ENCODE data around the gene CAB39. TPM values are rescaled to one million over a fixed set of nuclear protein-coding genes. Genes with fewer than 3 reads are reported as not detected.

The CAB39 gene
- total and polyA plus RNA-seq, 2 donors from 2014 or later: 39.1 to 77.6 TPM

- FAIRE-seq: no peak
- Histone ChIP-seq H3K27me3 (ENCODE audit: control insufficient read depth, insufficient read depth, low read length) (no peaks in the 10 kb centered on the region), H3K9ac (ENCODE audit: low read length in 3 of 3) (no peak overlapping the region), H3K4me1 (ENCODE audit: control insufficient read depth in 2 of 3, insufficient read depth in 2 of 3, low read depth in 1 of 3, low read length in 3 of 3) (no peaks in the 10 kb centered on the region), H3K9me3 (ENCODE audit: control insufficient read depth in 2 of 3, insufficient read depth in 1 of 3, low read length in 3 of 3) (no peaks in the 10 kb centered on the region), H3K27ac (ENCODE audit: low read depth in 2 of 2, low read length in 2 of 2) (no peak overlapping the region), H3K36me3 (ENCODE audit: control insufficient read depth in 2 of 3, insufficient read depth in 3 of 3, low read length in 3 of 3) (peaks cover 0 to 13% (median 8%) of the 10 kb centered on the region in 3 donors), H3K4me3 (ENCODE audit: low read length in 3 of 3) (no peak overlapping the region)
- intact Hi-C loops (cut with DNase I): no loop called here
- DNase-seq: no peak
- TF ChIP-seq CTCF (IDR thresholded peaks at IDR 0.05; ENCODE audit: borderline replicate concordance, extremely low read depth, insufficient read depth): no peak
Observed at GRCh38 chr2:230807729-230808128, 95.1 kb downstream of the CAB39 start.

GRCh38 chr2:230809015-230809414 lies 96.4 kb downstream of the CAB39 start:
- intact Hi-C loops (cut with DNase I): no loop called here
- no peak for FAIRE-seq
- peaks cover 0 to 11% (median 9%) of the 10 kb centered on the region in 3 donors for H3K36me3 ChIP-seq (ENCODE audit: control insufficient read depth in 2 of 3, insufficient read depth in 3 of 3, low read length in 3 of 3)

GRCh38 chr2:230809677-230810251 lies 97.1 kb downstream of the CAB39 start:
- no peak overlapping the region for H3K9ac ChIP-seq (ENCODE audit: low read length in 3 of 3)
- no peak for TF ChIP-seq CTCF (IDR thresholded peaks at IDR 0.05; ENCODE audit: borderline replicate concordance, extremely low read depth, insufficient read depth)
- no peak for DNase-seq
- peak; percentile 64 for FAIRE-seq
- no peaks in the 10 kb centered on the region for H3K27me3 ChIP-seq (ENCODE audit: control insufficient read depth, insufficient read depth, low read length)
- intact Hi-C loops (cut with DNase I): no loop called here
- no peak overlapping the region for H3K27ac ChIP-seq (ENCODE audit: low read depth in 2 of 2, low read length in 2 of 2)
- H3K4me1 ChIP-seq (ENCODE audit: control insufficient read depth in 2 of 3, insufficient read depth in 2 of 3, low read depth in 1 of 3, low read length in 3 of 3): no peaks in the 10 kb centered on the region
- no peaks in the 10 kb centered on the region for H3K9me3 ChIP-seq (ENCODE audit: control insufficient read depth in 2 of 3, insufficient read depth in 1 of 3, low read length in 3 of 3)
- H3K36me3 ChIP-seq (ENCODE audit: control insufficient read depth in 2 of 3, insufficient read depth in 3 of 3, low read length in 3 of 3): peaks cover 3 to 13% (median 12%) of the 10 kb centered on the region in 3 donors
- H3K4me3 ChIP-seq (ENCODE audit: low read length in 3 of 3): no peak overlapping the region

More at GRCh38 chr2:230809015-230809414, 96.4 kb downstream of the CAB39 start:
- DNase-seq: no peak
- no peak overlapping the region for H3K4me3 ChIP-seq (ENCODE audit: low read length in 3 of 3)
- no peak overlapping the region for H3K27ac ChIP-seq (ENCODE audit: low read depth in 2 of 2, low read length in 2 of 2)
- no peaks in the 10 kb centered on the region for H3K9me3 ChIP-seq (ENCODE audit: control insufficient read depth in 2 of 3, insufficient read depth in 1 of 3, low read length in 3 of 3)
- H3K9ac ChIP-seq (ENCODE audit: low read length in 3 of 3): no peak overlapping the region
- no peaks in the 10 kb centered on the region for H3K27me3 ChIP-seq (ENCODE audit: control insufficient read depth, insufficient read depth, low read length)
- H3K4me1 ChIP-seq (ENCODE audit: control insufficient read depth in 2 of 3, insufficient read depth in 2 of 3, low read depth in 1 of 3, low read length in 3 of 3): no peaks in the 10 kb centered on the region
- no peak for TF ChIP-seq CTCF (IDR thresholded peaks at IDR 0.05; ENCODE audit: borderline replicate concordance, extremely low read depth, insufficient read depth)

GRCh38 chr2:230811508-230811907 lies 98.9 kb downstream of the CAB39 start:
- Histone ChIP-seq H3K36me3 (ENCODE audit: control insufficient read depth in 2 of 3, insufficient read depth in 3 of 3, low read length in 3 of 3) (peaks cover 3 to 18% (median 14%) of the 10 kb centered on the region in 3 donors), H3K4me3 (ENCODE audit: low read length in 3 of 3) (no peak overlapping the region), H3K27ac (ENCODE audit: low read depth in 2 of 2, low read length in 2 of 2) (no peak overlapping the region), H3K9me3 (ENCODE audit: control insufficient read depth in 2 of 3, insufficient read depth in 1 of 3, low read length in 3 of 3) (no peaks in the 10 kb centered on the region), H3K9ac (ENCODE audit: low read length in 3 of 3) (no peak overlapping the region), H3K27me3 (ENCODE audit: control insufficient read depth, insufficient read depth, low read length) (no peaks in the 10 kb centered on the region), H3K4me1 (ENCODE audit: control insufficient read depth in 2 of 3, insufficient read depth in 2 of 3, low read depth in 1 of 3, low read length in 3 of 3) (no peaks in the 10 kb centered on the region)
- DNase-seq (no peak), FAIRE-seq (no peak)
- intact Hi-C loops (cut with DNase I): no loop called here
- no peak for TF ChIP-seq CTCF (IDR thresholded peaks at IDR 0.05; ENCODE audit: borderline replicate concordance, extremely low read depth, insufficient read depth)

Data from kidney (tissue), 14 donors.